ENCODE measurements around the gene ROR1.
"Not testable (repeated sequence)": the region's sequence is repeated elsewhere in the genome, so short reads cannot be mapped to it uniquely, and the experiment has no call there.

ROR1 gene

GRCh38 chr1:64220241-64220640, 446.4 kb downstream of the ROR1 start:
- DNase-seq (ENCODE audit: low read depth, low spot score) = no peak

GRCh38 chr1:64223329-64224151, 449.7 kb downstream of the ROR1 start:
- no peak for DNase-seq (ENCODE audit: low read depth, low spot score)

DNA sequence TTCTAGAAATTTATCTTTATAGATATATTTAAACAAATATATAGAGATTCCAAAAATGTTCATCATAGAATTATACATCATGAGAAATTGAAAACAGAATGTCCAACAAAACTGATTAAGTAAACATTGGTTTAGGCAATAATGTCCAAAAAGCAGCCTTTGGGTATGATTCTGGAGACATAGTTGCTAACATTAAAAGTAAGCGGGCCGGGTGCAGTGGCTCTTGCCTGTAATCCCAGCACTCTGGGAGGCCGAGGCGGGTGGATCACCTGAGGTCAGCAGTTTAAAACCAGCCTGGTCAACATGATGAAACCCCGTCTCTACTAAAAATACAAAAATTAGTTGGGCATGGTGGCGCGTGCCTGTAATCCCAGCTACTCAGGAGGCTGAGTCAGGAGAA, 450.4 kb downstream of the ROR1 start:
- not testable (repeated sequence) for DNase-seq (ENCODE audit: low read depth, low spot score)

DNA sequence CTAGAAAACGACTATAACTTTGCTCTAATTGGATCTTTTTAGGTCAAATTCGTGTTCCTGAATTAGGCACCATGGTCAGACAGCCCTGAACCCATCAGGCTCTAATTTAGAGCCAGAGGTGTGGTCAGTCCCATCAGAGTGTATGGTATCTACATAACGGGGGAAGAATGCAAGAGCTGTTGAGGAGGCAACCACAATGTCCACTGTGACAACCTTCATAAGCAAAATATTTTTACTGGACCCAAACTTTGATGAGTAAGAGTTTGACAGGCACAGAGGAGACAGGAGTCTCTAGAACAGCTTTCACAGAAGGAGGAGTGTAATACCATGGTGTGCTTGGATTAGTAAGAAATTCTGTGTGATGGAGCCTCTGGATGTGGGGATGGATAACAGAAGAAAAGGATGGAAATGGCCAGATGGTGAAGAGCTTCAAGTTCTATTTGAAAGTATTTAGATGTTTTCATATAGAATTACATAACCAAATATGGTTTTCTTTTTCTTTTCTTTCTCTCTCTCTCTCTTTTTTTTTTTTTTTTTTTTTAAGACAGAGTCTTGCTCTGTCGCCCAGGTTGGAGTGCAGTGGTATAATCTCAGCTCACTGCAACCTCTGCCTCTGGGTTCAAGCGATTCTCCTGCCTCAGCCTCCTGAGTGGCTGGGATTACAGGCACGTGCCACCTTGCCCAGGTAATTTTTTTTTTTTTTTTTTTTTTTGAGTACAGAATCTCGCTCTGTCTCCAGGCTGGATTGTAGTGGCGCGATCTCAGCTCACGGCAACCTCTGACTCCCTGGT, 454.5 kb downstream of the ROR1 start:
- no peak for DNase-seq (ENCODE audit: low read depth, low spot score)

DNA sequence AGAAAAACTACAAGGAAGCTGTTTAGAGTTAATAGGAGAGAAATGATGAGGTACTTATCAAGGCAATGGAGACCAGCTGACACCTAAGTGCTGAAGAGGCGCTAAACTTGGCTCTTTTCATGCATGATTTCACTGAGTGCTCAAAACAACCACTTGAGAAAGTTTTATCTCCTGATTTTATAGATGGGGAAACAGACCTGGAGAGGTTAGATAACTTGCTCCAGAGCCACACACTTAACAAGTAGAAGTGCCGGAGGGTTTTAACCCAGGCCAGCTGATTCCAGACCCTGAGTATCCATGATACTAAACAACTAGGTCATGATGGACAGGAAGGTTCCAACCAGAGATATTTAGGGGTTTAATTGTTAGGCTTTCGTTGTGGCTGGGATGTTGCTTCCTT, 455.5 kb downstream of the ROR1 start:
- DNase-seq (ENCODE audit: low read depth, low spot score) = no peak
